ENCODE results near the gene KCNQ5. TPM values are rescaled to one million over a fixed set of nuclear protein-coding genes. Genes with fewer than 3 reads are reported as not detected.

The KCNQ5 gene
- polyA plus RNA-seq, 1 donor (not counting 4 experiments of a cell fraction or from before 2014, with no cell fraction given), result 3.4 TPM

- FAIRE-seq, result peak; percentile 20
- Histone ChIP-seq H3K9me3 (ENCODE audit: control insufficient read depth, low read depth, low read length) (no peaks in the 10 kb centered on the region), H3K27me3 (ENCODE audit: control insufficient read depth, extremely low read depth, insufficient read depth, low read length) (no peaks in the 10 kb centered on the region), H3K79me2 (ENCODE audit: control insufficient read depth, insufficient read depth, low read length) (peaks cover 4% of the 10 kb centered on the region), H3K4me1 (ENCODE audit: control insufficient read depth, extremely low read depth, insufficient read depth, low read length) (peaks cover 33% of the 10 kb centered on the region), H2AFZ (ENCODE audit: control insufficient read depth, low read length) (no peak overlapping the region), H3K4me2 (ENCODE audit: control insufficient read depth, extremely low read depth, insufficient read depth, low read depth, low read length) (peak overlapping the region; percentile 74), H4K20me1 (ENCODE audit: control insufficient read depth, extremely low read depth, insufficient read depth, low read length) (no peaks in the 10 kb centered on the region), H3K36me3 (ENCODE audit: control insufficient read depth in 2 of 2, extremely low read depth in 1 of 2, insufficient read depth in 2 of 2, low read length in 2 of 2) (no peaks in the 10 kb centered on the region), H3K27ac (ENCODE audit: control insufficient read depth, insufficient read depth, low read length) (peak overlapping the region; percentile 32), H3K9ac (ENCODE audit: control insufficient read depth, extremely low read depth, insufficient read depth, low read length) (peak overlapping the region; percentile 24), H3K4me3 (ENCODE audit: control insufficient read depth in 2 of 3, extremely low read depth in 1 of 3, insufficient read depth in 2 of 3, low read depth in 1 of 3, low read length in 3 of 3) (peak overlapping the region in 1 of 3 experiments; percentile 22), H3K9me1 (ENCODE audit: control insufficient read depth, extremely low read depth, insufficient read depth, low read length) (no peaks in the 10 kb centered on the region)
- DNase-seq (ENCODE audit: low read depth, low spot score), result no peak
- TF ChIP-seq CTCF (optimal IDR thresholded peaks at IDR 0.05 in 1 of 3, IDR thresholded peaks at IDR 0.05 in 1 of 3, conservative IDR thresholded peaks at IDR 0.05 in 1 of 3; ENCODE audit: extremely low read depth in 1 of 3, insufficient read depth in 2 of 3, low read length in 3 of 3), result no peak
- TF ChIP-seq EZH2 (IDR thresholded peaks at IDR 0.05; ENCODE audit: low read length), result no peak
- dilution Hi-C loops (cut with MboI; ENCODE audit: extremely low pct_ligation_motif_present, low sequenced_read_pairs), result no loop called here
These were observed 28.3 kb downstream of the KCNQ5 start for GRCh38 chr6:72650081-72650745.

- DNase-seq (ENCODE audit: low read depth, low spot score) (no peak), FAIRE-seq (no peak)
- dilution Hi-C loops (cut with MboI; ENCODE audit: extremely low pct_ligation_motif_present, low sequenced_read_pairs), result no loop called here
- Histone ChIP-seq H3K27me3 (ENCODE audit: control insufficient read depth, extremely low read depth, insufficient read depth, low read length) (no peaks in the 10 kb centered on the region), H3K9ac (ENCODE audit: control insufficient read depth, extremely low read depth, insufficient read depth, low read length) (no peak overlapping the region), H3K79me2 (ENCODE audit: control insufficient read depth, insufficient read depth, low read length) (peaks cover 4% of the 10 kb centered on the region), H3K9me1 (ENCODE audit: control insufficient read depth, extremely low read depth, insufficient read depth, low read length) (no peaks in the 10 kb centered on the region), H3K27ac (ENCODE audit: control insufficient read depth, insufficient read depth, low read length) (no peak overlapping the region), H4K20me1 (ENCODE audit: control insufficient read depth, extremely low read depth, insufficient read depth, low read length) (no peaks in the 10 kb centered on the region), H2AFZ (ENCODE audit: control insufficient read depth, low read length) (no peak overlapping the region), H3K36me3 (ENCODE audit: control insufficient read depth in 2 of 2, extremely low read depth in 1 of 2, insufficient read depth in 2 of 2, low read length in 2 of 2) (no peaks in the 10 kb centered on the region), H3K9me3 (ENCODE audit: control insufficient read depth, low read depth, low read length) (no peaks in the 10 kb centered on the region), H3K4me1 (ENCODE audit: control insufficient read depth, extremely low read depth, insufficient read depth, low read length) (peaks cover 33% of the 10 kb centered on the region), H3K4me3 (ENCODE audit: control insufficient read depth in 2 of 3, extremely low read depth in 1 of 3, insufficient read depth in 2 of 3, low read depth in 1 of 3, low read length in 3 of 3) (no peak overlapping the region), H3K4me2 (ENCODE audit: control insufficient read depth, extremely low read depth, insufficient read depth, low read depth, low read length) (peak overlapping the region; percentile 74)
- TF ChIP-seq EZH2 (IDR thresholded peaks at IDR 0.05; ENCODE audit: low read length) (no peak), CTCF (optimal IDR thresholded peaks at IDR 0.05 in 1 of 3, IDR thresholded peaks at IDR 0.05 in 1 of 3, conservative IDR thresholded peaks at IDR 0.05 in 1 of 3; ENCODE audit: extremely low read depth in 1 of 3, insufficient read depth in 2 of 3, low read length in 3 of 3) (no peak)
These were observed 29.3 kb downstream of the KCNQ5 start for GRCh38 chr6:72651174-72651573.

Data from keratinocyte (primary cell).